ENCODE measurements around the gene PPP2R3A.
"Not testable (repeated sequence)": the region's sequence is repeated elsewhere in the genome, so short reads cannot be mapped to it uniquely, and the experiment has no call there.

PPP2R3A gene

DNA sequence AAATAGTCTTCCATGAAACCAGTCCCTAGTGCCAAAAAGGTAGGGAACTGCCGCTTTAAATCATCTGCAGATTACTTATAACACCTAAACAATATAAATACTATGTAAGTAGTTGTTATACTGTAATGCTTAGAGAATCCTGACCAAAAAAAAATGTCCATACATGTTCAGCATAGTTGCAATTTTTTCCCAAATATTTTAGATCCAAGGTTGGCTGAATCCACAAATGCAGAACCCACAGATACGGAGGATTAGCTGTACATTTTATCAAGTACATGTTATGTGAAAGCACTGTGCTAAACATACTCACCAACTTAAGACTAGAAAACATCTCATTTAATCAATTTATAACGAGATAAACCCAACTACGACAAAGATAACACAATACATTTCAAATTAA, 221.3 kb downstream of the PPP2R3A start:
- Mint-ChIP-seq H3K36me3 (ENCODE audit: low read depth) (peaks cover 83% of the 10 kb centered on the region), H3K4me1 (peaks cover 49% of the 10 kb centered on the region), H3K27me3 (ENCODE audit: low read depth, poor library complexity) (no peaks in the 10 kb centered on the region), H3K4me3 (no peak overlapping the region), H3K27ac (no peak overlapping the region), H3K9me3 (peaks cover 49% of the 10 kb centered on the region)
- TF ChIP-seq, protein P1, sequence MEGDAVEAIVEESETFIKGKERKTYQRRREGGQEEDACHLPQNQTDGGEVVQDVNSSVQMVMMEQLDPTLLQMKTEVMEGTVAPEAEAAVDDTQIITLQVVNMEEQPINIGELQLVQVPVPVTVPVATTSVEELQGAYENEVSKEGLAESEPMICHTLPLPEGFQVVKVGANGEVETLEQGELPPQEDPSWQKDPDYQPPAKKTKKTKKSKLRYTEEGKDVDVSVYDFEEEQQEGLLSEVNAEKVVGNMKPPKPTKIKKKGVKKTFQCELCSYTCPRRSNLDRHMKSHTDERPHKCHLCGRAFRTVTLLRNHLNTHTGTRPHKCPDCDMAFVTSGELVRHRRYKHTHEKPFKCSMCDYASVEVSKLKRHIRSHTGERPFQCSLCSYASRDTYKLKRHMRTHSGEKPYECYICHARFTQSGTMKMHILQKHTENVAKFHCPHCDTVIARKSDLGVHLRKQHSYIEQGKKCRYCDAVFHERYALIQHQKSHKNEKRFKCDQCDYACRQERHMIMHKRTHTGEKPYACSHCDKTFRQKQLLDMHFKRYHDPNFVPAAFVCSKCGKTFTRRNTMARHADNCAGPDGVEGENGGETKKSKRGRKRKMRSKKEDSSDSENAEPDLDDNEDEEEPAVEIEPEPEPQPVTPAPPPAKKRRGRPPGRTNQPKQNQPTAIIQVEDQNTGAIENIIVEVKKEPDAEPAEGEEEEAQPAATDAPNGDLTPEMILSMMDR (IDR thresholded peaks at IDR 0.05), result no peak
- DNase-seq, result no peak

DNA sequence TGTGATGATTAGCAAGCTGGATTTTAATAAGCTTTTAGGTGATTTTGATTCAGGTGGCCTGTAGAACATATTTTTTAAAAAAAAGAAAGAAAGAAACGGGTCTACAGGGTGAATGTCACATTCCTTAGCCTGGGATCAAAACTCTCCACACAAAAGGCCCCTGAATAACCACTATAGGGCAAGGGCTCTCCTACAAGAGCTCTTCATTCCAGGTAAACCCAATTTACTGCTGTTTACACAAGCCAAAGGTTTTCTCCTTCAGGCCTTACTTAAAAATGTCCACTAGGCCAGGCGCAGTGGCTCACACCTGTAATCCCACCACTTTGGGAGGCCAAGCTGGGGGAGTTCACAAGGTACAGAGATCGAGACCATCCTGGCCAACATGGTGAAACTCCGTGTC, 222.3 kb downstream of the PPP2R3A start:
- DNase-seq, result no peak
- peaks cover 41% of the 10 kb centered on the region for H3K9me3 Mint-ChIP-seq
- TF ChIP-seq, protein P1 (IDR thresholded peaks at IDR 0.05), result no peak
- peaks cover 51% of the 10 kb centered on the region for H3K4me1 Mint-ChIP-seq
- no peaks in the 10 kb centered on the region for H3K27me3 Mint-ChIP-seq (ENCODE audit: low read depth, poor library complexity)
- no peak overlapping the region for H3K4me3 Mint-ChIP-seq
- H3K36me3 Mint-ChIP-seq (ENCODE audit: low read depth), result peaks cover 74% of the 10 kb centered on the region
- H3K27ac Mint-ChIP-seq, result peak overlapping the region; percentile 47

DNA sequence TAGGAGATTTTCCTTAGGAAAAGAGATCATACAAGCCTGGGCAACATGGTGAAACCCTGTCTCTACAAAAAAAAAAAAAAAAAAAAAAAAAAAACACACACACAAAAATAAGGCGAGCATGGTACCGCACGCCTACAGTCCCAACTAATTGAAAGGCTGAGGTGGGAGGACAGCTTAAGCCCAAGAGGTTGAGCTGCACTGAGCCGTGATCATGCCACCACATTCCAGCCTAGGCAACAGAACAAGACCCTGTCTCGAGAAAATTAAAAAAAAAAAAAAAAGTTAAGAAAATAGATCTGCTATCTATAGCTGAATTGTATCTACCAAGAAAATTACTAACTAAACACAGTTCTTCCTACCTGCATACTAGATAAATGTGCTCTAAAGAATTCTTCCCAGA, 223.5 kb downstream of the PPP2R3A start:
- Mint-ChIP-seq H3K27me3 (ENCODE audit: low read depth, poor library complexity) (no peaks in the 10 kb centered on the region), H3K9me3 (peaks cover 33% of the 10 kb centered on the region), H3K36me3 (ENCODE audit: low read depth) (peaks cover 66% of the 10 kb centered on the region), H3K27ac (no peak overlapping the region), H3K4me3 (no peak overlapping the region), H3K4me1 (peaks cover 61% of the 10 kb centered on the region)
- TF ChIP-seq, protein P1 (IDR thresholded peaks at IDR 0.05), result no peak
- DNase-seq, result no peak

DNA sequence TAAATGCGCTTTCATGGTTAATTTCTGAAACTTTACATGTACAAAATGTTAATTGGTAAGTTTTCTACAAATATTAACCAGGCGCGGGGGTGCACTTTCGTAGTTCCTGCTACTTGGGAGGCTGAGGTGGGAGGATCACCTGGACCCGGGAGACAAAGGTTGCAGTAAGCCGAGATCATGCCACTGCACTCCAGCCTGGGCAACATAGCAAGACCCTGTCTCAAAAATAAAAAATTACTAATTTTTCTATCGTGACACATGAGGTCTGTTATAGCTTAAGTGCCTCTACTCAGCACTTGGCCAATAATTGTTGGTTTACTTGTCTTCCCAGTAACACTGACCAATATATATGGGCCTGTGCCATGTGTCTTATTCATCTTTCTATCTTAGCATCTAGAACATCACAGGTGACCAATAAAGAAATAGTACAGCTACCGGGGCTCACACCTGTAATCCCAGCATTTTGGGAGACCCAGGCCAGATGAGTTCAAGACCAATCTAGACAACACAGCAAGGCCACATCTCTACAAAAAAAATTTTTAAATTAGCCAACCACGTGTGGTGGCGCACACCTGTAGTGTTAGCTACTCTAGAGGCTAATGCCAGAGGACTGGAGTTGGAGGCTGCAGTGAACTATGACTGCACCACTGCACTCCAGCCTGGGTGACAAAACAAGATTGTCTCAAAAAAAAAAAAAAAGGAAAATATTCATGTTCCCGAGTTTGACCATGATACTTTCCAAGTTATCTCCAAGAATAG, 224.5 kb downstream of the PPP2R3A start:
- Mint-ChIP-seq H3K36me3 (ENCODE audit: low read depth) (peaks cover 58% of the 10 kb centered on the region), H3K9me3 (peaks cover 26% of the 10 kb centered on the region), H3K27me3 (ENCODE audit: low read depth, poor library complexity) (no peaks in the 10 kb centered on the region), H3K27ac (no peak overlapping the region), H3K4me1 (peaks cover 61% of the 10 kb centered on the region), H3K4me3 (no peak overlapping the region)
- DNase-seq, result no peak
- TF ChIP-seq, protein P1 (IDR thresholded peaks at IDR 0.05), result no peak

DNA sequence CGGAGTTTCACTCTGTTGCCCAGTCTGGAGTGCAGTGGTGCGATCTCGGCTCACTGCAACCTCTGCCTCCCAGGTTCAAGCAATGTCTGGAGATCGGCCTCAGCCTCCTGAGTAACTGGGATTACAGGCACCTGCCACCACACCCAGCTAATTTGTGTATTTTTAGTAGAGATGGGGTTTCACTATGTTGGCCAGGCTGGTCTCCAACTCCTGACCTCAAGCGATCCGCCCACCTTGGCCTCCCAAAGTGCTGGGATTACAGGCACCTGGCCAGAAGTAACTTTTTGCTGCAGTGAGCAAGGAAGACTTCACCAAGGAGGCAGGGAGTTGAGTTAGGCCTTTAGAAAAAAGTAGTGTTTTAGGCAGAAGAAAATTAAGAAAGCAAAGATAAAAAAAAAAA, 226.7 kb downstream of the PPP2R3A start:
- peaks cover 41% of the 10 kb centered on the region for H3K36me3 Mint-ChIP-seq (ENCODE audit: low read depth)
- peaks cover 53% of the 10 kb centered on the region for H3K4me1 Mint-ChIP-seq
- H3K27ac Mint-ChIP-seq; H3K27me3 Mint-ChIP-seq (ENCODE audit: low read depth, poor library complexity); DNase-seq: not testable (repeated sequence)
- H3K9me3 Mint-ChIP-seq, result peaks cover 11% of the 10 kb centered on the region
- peak overlapping the region; percentile 98 for H3K4me3 Mint-ChIP-seq

DNA sequence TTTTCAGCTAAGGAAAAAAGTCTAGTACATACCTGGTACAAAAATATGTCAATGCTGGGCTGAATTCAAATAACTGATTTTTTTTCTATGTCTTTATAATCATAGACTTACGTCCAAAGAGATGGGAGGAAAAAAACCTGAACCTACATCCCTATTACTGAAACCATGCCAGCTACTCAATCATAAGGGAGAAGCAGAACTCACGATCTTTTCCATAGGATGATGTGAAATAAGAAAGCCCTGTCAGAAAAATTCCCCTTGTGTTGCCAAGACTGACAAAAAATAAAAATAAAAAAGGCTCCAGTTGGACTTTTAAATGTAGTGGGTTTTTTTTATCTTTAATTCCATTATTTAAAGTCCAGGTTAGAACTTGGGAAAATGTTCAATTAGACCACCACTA, 227.3 kb downstream of the PPP2R3A start:
- peaks cover 16% of the 10 kb centered on the region for H3K9me3 Mint-ChIP-seq
- TF ChIP-seq, protein P1 (IDR thresholded peaks at IDR 0.05), result no peak
- H3K4me3 Mint-ChIP-seq, result peak overlapping the region; percentile 98
- peaks cover 2% of the 10 kb centered on the region for H3K27me3 Mint-ChIP-seq (ENCODE audit: low read depth, poor library complexity)
- peaks cover 37% of the 10 kb centered on the region for H3K36me3 Mint-ChIP-seq (ENCODE audit: low read depth)
- H3K27ac Mint-ChIP-seq, result no peak overlapping the region
- no peak for DNase-seq
- peaks cover 57% of the 10 kb centered on the region for H3K4me1 Mint-ChIP-seq
